Activated CD4-positive, alpha-beta T cell treated with anti-CD3 and anti-CD28 coated beads, Interleukin-2, amount 50 U/mL, for 24 hours (primary cell): ENCODE measurements around the gene MAP2K5.

Source experiments
- DNase-seq, 2 donors: peaks; one replicate each; pipeline ENCODE4 v3.0.0-alpha.2; 2020; ENCODE audit warnings: low read depth in 1 of 2, low spot score in 1 of 2

Gene MAP2K5

DNA sequence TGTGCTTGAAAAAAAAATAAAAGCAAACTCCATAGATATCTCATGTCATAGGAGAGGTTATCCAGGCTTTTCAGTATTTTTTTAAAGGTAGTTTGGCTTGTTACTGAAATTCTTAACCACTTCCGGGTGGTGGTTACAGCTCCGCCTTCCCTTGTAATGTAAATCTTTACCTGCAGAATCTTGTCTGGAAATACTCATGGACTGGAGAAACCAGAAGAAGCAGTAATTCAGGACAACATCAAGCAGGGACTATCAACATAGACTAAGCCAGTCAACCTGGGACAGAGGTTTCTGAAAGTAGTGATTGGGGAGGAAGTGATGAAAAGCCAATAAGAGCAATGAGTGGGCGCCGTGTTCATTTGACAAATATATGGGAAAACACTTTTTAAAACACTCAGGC, 203.9 kb downstream of the MAP2K5 start:
- DNase-seq = no peak

DNA sequence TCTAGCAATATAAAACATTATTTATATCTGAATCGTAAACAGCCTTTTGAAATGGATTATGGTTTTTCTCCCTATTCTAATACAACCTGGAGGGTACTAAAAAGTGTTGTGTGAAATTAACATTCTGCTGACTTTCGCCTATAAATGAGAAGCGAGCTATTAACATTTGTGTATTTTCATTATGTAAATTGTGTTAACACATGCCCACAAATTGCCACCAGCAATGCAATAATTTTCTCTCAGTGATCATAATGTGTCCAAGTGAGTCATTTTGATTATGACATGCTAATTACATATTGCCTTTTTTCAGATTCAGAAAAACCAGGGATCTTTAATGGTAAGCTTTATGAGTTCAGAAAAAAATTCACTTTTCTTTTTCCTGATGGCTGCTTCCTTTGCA, 205.4 kb downstream of the MAP2K5 start:
- no peak for DNase-seq

DNA sequence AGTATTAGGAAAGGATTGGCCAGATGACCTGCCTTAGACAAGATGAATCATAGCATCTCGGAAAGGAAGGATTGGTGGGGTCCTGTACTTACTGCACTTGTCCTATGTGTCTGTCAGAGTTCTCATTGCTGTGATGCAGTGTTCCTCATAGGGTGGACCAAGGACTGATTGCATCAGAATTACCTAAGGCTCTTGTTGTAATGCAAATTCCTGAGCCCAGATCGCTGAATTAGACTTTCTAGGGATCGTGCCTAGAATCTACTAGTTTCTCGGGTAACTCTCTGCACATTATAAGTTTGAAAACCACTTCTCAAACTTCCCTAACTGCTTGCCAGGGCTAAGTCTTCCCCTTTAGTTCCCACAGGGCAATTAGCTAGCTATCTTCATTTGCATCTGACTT, 207.9 kb downstream of the MAP2K5 start:
- no peak for DNase-seq

DNA sequence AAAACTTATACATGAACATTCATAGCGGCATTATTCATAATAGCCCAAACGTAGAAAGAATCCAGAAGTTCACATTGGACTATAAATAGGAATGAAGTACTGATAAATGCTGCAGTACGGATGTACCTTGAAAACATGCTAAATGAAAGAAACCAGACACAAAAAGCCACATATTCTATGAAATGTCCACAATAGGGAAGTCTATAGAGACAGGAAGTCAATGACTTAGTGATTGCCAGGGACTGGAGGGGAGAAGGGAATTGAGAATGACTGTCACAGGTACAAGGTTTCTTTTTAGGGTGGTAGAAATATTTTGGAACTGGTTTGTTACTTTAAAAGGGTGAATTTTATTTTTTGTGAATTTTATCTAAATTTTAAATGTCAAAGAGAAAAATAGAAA, 211.4 kb downstream of the MAP2K5 start:
- no peak for DNase-seq

DNA sequence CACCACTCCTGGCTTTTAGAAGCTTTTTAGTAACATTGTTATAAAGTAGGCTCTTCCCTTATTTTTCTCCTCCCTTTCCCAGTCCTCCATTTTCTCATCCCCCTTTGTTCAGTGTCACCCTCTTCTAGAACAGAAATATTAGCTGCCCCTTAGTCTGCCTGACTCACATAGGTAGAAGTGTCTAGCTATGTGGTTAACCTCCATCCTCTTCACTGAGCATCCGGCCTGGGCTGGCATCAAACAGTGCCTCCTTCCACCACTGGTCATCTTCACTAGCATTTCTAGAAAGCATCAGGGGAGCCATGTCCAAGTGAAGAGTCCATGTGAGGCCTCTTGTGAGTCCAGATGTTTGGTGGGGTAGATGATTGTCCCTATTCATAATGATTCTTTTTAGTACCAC, 212.8 kb downstream of the MAP2K5 start:
- DNase-seq = no peak

DNA sequence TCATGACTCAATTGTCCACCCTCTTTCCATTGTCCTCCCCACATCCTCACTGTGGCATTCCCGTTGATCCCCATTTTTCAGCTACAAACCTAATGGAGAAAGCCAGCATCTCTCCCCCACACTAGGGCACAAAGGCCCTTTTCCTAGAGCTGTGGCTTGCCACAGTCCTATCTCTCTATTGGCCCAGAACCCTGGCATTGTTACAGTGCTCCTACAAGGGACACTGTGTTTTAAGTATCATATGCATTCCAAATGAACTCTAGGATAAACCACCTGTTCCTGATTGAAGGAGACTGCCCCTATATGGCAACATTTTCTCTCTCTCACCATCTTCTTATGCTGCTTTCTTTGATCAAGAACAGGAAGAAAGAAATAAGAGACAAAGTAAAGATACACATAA, 213.4 kb downstream of the MAP2K5 start:
- DNase-seq = no peak

DNA sequence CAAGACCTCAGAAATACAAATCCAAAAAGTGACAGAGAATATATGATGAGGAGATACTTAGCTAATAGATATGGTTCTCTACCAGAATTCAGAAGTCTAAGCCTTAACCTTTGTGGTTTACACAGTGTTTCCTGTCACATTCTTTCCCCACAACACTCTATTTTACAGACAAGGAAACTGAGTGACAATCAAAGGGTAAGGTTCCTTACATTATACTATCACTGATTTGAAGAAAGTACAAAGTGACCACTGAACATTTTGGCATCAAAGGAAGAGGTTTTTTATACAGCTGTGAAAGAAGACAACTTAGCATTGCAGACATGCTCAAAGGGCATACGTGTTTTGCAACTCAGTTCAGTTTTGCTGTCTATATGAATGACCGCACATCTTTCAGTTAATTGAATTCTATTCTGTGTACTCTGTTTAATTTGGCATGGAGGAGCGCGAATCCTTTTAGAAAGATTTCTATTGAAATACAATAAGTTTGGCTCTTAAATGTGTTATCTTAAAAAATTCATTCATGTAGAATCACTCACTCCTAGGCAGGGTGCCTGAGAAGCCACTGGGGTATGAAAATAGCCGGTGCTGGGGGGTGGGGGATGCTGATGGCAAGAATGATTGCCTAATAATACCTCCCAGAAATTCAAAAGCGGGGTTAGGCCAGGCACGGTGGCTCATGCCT, 216.3 kb downstream of the MAP2K5 start:
- DNase-seq = no peak

DNA sequence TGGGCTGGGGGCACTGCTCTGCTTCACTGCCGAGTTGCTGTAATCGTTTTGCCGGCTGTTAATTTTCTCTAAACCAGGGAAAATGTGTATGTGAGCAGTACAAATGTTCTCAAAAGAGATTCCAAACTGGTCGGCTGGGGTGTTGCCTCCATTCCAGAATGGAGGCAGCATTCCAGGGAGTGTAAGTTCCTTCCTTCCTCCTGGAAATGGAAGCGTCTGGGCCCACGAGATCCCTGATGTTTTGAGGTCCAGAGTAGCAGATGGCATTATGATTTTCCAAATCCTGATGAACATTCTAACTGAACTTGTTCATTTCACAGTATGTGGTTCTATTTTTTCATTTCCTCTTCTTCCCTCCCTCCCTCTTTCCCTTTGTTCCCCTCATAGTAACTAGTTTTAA, 218.4 kb downstream of the MAP2K5 start:
- DNase-seq = no peak

DNA sequence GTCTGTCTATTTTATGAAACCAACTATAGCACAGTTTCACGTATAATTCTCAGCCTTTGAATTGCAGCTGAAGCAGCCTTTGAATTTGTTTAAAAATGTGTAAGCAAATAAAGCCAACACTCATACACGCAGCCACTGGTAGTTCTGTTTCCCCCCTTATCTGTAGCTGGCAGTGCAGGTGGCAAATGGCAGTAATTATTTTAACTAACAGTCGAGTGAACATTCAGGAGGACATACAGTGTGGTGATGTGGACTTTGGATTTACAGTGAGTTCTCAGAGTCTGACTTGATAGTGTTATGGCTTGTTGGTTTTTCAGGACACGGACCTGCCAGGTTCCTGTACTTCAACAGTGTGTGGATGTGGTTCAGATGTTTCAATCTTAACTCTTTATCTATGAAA, 218.8 kb downstream of the MAP2K5 start:
- DNase-seq = no peak

DNA sequence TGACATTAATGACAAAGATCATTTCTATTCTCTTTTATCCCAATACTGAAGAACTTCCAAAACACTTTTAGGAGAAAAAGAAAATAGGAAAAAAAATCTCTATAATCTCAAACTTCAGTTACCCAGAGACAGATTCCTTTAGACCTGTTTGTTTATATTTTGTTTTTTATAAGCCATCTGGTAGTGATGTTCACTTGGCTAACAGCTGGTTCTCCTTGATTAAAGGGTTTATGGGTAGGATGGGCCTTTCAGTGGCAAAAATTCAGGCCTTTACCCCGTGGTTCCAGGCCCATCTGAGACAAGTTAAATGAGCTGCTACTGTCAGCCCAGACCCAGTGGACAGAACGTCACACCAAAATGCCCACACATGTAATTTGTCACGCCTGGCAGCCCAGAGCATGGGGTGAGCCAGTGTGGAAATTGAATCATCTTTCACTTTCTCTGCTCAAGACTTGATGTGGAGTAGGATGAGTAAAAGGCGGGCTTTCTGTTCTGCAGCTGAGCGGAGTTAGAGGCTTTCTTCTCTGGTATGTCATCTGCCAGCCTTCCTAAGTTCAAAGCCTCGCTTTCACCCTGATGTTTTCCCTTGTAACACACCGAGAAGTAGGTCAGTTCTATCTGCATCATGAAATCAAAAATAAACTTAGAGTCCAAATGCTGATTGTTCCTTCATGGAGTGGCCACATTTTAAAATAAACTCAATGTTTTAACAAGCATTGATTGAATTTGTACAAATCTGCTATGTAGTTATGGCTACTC, 220.3 kb downstream of the MAP2K5 start:
- peak; percentile 27 to 59 for DNase-seq

DNA sequence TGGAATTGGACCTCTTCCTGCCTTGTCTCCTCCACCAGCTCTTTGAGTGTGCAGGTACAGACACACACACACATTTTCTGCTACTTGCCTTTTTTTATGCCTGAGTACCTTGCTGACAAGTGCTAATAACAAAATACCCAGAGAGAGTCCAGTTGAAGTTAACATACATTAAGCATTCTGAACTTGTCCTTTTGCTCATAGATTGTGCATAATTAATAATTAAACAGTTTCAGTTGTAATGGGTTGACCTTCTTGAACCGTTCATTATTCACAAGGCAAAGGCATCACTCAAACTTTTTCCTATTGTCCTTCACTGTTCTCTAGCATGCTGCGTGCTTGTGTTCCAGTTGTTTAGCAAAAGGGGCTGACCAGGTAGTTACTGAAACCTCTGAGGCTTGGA, 223.2 kb downstream of the MAP2K5 start:
- no peak for DNase-seq

DNA sequence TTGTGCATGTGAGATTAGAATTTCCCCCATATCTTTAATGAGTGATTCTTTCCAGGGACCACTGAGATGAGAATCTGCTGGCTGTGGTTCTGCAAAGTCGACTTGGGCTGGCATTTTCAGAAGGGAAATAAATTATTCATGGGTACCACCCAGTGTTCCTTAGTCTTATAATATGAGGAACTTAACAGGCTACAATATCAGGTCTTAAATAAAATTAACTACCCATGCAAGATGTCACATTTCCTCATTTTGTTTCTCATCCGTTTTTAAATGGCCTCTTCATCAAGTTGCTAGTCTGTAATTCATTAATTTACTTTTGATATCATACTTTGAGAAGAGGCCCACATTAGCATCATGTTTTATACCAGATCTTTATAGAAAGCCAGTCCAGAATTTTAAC, 224.5 kb downstream of the MAP2K5 start:
- no peak for DNase-seq

DNA sequence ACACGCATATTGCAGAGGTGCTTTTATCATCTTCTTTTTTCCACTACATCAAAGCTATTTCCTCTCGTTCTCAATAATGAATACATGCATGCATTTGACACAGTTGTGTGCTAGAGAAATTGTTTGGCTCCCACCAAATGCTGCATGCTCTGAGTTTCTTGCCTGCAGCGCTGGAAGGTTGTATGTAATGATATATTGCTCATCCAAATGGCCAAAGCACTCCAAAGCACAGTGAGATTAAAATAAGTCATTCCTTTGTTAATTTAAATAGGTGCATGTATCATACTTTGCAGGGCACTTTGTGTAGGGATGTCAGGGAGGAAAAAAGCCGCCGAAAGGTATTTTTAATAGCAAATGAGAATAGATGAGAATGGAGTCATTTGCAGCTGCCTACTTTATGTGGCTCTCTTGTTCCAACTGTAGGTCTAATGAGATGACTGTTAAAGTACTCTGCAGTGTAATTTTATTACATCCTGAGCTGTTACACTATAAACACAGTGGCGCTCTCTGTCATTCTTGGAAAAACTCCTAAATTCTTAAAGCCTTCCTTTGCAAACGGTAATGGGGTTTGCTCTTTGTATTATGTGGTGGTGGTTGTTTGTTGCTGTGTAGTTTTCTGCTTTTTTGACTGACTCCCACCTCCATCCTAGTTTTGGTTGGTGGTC, 225.9 kb downstream of the MAP2K5 start:
- no peak for DNase-seq

DNA sequence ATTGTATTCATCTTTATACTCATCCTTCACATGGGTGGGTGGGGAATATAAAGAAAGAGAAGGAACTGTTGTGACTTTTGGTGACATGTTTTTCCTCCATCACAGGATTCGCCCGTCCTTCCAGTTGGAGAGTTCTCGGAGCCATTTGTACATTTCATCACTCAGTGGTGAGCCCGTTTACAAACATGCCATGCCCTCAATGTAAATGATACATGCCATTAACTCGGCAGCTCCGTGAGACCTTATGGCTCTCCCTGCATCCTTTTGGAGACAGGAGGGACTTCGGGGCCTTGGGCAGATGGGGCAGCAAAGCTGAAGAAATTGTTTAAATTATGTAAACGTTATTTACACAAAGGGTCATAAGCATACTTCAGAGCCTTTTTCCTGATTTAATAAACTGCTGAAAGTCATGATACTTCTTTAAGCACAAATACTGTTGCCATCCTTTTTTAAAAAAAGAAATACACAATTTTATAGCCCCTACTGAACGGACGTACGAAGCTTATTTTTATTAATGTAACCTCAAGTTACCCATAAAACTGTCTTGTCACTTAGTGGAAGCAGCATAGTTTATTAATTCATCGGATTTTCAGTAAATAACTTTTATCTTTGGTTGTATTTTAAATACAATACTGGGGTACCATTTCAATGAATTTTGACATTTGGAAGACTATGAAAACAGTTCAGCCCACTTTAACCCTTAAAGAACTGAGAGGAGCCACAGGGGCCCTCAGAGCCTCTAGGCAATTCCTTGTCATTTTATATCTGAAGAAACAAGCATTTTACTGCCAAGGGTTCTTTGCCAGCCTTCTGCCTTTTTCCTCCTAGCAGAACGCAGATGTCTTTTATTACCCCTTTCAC, 227.2 kb downstream of the MAP2K5 start:
- no peak for DNase-seq

DNA sequence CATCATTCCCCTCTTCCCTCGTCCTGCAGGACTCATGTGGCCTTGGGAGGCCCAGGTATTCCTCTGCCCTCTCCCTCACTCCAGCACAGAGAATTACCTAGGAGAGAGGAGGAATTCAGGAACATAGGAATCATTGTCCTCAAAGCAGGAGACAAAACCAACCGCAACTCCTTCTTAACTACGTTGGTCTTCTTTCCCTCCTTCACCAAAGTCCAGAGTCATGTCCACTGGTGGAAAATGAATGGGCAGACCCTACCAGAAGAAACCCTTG, 227.8 kb downstream of the MAP2K5 start:
- DNase-seq = no peak

DNA sequence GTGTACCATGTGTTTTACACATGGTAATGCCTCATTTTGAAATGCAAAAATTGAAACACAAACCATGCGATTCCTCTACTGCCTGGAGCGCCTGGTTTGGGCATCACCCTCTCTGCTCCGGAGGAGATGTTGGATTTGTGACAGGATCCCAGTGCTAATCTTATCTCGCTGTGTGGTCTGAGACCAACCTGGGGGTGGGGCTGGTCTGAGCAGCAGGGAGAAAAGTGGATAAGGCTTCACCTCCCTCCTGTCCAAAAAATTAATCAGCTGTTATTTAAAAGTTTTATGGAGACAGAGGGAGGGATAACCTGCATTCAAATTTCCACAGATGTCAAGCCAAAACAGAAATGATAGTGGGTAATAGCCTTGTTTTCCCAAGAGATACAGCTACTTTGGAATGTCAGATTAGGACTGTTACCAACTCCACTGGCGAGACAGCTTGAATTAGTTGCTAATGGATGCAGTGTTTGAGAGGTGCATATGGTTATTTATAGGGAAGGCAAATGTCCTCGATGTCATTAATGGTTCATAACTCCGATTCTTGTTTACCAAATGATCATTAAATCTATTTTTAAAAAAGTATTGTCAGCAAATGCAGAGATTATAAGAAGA, 228.8 kb downstream of the MAP2K5 start:
- no peak for DNase-seq

DNA sequence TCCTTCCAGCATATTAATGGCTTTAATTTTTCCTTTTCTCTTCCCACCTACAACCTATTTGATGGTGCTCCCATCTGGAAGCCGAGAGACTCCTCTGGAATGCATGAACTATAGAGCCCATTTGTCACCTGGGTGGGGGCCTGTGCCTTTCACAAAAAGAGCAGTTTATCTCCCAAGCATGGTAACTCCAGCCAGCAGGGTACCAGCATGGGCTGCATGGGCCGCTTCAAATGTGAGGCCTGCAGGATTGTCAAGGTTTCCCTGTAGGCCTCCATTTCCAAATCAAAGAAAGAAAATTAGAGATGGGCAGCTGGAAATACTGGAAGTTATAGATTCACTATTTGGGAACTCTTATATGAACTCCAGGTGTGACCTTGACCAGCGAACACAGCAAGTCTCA, 232.1 kb downstream of the MAP2K5 start:
- no peak for DNase-seq

DNA sequence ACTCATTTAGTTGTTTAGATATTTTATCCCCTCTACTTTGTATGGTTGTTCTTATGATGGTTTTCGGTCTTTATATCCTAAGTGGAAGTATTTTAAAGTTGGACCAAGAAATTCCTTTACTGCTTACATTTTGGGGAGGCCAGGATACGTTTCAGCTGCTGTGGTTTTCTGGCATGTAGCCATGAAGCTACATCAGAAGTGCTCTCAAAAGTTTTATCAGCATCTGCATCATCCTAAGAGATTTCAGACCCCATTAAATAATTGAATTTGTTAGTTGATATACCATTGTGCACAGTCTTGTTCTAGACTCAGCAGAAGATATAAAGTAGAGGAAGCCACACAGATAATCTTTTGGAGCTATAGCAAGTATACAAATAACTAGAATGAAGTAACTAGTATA, 232.7 kb downstream of the MAP2K5 start:
- no peak for DNase-seq

DNA sequence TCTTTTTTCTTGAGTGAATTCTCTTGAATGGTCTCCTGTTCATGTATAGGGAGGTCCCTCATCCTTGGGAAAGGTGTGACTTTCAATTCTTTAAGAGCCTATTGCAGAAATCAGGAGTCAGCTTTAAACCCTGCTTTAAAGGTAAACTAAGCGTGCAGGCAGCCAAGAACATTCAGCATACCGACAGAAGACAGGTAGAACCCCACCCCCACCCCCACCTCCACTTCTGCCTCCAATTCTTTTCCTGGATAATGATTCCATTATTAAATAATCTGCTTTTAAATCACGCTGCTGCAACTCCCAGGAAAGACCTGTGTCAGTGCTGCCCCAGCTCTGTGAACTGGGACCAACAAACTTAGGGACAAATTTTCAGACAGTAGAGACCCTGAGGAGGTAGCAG, 233.5 kb downstream of the MAP2K5 start:
- no peak for DNase-seq

DNA sequence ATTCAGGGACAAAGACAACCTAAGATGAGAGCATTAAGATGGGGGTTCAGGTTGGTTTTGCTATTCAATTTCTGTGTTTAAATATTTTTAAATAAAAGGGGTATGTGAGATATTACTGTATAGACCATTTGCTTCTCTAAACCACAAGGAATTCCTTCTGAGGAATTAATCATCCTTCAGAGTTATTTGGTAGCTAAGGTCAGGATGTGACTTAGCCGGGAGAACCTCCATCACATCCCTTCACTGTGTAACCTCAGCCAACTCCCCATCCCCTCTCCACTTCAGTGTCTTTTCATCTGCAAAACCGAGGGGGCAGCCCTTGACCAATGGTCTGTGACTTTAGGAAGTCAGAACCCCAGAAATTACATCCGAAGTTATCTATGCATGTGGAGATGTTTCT, 234.1 kb downstream of the MAP2K5 start:
- DNase-seq = no peak

DNA sequence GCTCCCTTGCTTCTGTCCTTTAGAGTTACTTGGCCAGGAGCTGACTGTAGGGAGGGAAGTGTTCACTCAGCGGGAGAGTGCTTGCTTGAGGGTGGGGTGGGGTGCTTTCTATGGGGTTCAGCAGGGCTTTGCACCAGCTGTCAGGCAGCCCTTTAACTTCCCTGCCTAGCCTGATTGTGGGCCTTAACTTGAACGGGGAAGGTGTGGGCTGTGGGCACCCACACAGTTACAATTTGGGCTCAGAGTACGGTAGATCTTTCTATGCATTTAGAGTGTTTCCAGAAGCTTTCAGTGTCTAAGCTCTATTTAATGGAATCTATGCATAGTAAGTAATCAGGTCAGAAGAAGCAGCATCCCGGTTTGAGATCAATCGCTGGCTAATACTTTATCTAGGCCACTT, 234.6 kb downstream of the MAP2K5 start:
- DNase-seq = no peak
